Measurements from ENCODE around the gene PUSL1. TPM values are rescaled to one million over a fixed set of nuclear protein-coding genes. Genes with fewer than 3 reads are reported as not detected.

PUSL1 gene
- total RNA-seq, 6 experiments from 2014 or later = 5.6 to 21.6 (median 8.4) TPM

- TF ChIP-seq CTCF (IDR thresholded peaks at IDR 0.05) (no peak), POLR2A (IDR thresholded peaks at IDR 0.05) (no peak)
- H3K9me3 ChIP-seq = no peaks in the 10 kb centered on the region
- WGBS (ENCODE audit: insufficient coverage, low coverage, low lambda C conversion rate, missing lambda C conversion rate) = 5% methylated on average over 7 of the region's 109 CpGs
- H3K27me3 ChIP-seq = no peaks in the 10 kb centered on the region
- peak in 1 of 4 donors; percentile 3 for ATAC-seq
- H3K4me3 ChIP-seq = peak overlapping the region; percentile 64 to 86 (median 68)
- H3K27ac ChIP-seq = peak overlapping the region; percentile 28 to 70 (median 46)
- H3K4me1 ChIP-seq = peaks cover 0 to 44% (median 23%) of the 10 kb centered on the region in 4 donors
- DNase-seq = no peak
- intact Hi-C loops (cut with DNase I) = no loop called here
- no peaks in the 10 kb centered on the region for H3K36me3 ChIP-seq
Observed at GRCh38 chr1:1348420-1349255, 40.2 kb downstream of the PUSL1 start.

- Histone ChIP-seq H3K9me3 (no peaks in the 10 kb centered on the region), H3K4me3 (peak within 1 kb of the TSS; percentile 64 to 86 (median 68)), H3K4me1 (peaks cover 0 to 36% (median 17%) of the 10 kb centered on the region in 4 donors), H3K27ac (peak within 1 kb of the TSS; percentile 28 to 75 (median 60)), H3K27me3 (peaks cover 0 to 3% of the 10 kb centered on the region in 2 donors), H3K36me3 (no peaks in the 10 kb centered on the region)
- peak in 1 of 3 donors; percentile 70 for DNase-seq
- peak; percentile 28 to 63 (median 37) for ATAC-seq
- TF ChIP-seq CTCF (IDR thresholded peaks at IDR 0.05) (peak; percentile 28 to 40 (median 36)), POLR2A (IDR thresholded peaks at IDR 0.05) (peak; percentile 62)
- WGBS (ENCODE audit: insufficient coverage, low coverage, low lambda C conversion rate, missing lambda C conversion rate) = 0% methylated on average over 26 of the region's 122 CpGs
- intact Hi-C loops (cut with DNase I) = no loop called here
Observed at GRCh38 chr1:1349256-1350012, 41.0 kb downstream of the PUSL1 start, which contains the start of gene DVL1. Gene DVL1, minus strand, starts transcription at chr1:1349418. Its CDS starts 353 bp downstream, at chr1:1349065.

GRCh38 chr1:1351511-1352427, 43.4 kb downstream of the PUSL1 start:
- Histone ChIP-seq H3K4me3 (no peak overlapping the region), H3K36me3 (no peaks in the 10 kb centered on the region), H3K9me3 (no peaks in the 10 kb centered on the region), H3K27ac (no peak overlapping the region), H3K27me3 (peaks cover 0 to 5% of the 10 kb centered on the region in 2 donors), H3K4me1 (peaks cover 0 to 12% (median 5%) of the 10 kb centered on the region in 4 donors)
- ATAC-seq (no peak), DNase-seq (no peak)
- 80% methylated on average over 2 of the region's 29 CpGs for WGBS (ENCODE audit: insufficient coverage, low coverage, low lambda C conversion rate, missing lambda C conversion rate)
- TF ChIP-seq POLR2A (IDR thresholded peaks at IDR 0.05) (no peak), CTCF (IDR thresholded peaks at IDR 0.05) (no peak)
- intact Hi-C loops (cut with DNase I) = no loop called here

Data from right lobe of liver (tissue), 6 donors.